Activated CD8-positive, alpha-beta memory T cell treated with anti-CD3 and anti-CD28 coated beads, Interleukin-2, amount 10 ng/mL, durations not matched to agents 7 days and 5 days (primary cell): ENCODE measurements around the gene MAPK11. TPM values are rescaled to one million over a fixed set of nuclear protein-coding genes. Genes with fewer than 3 reads are reported as not detected.
A peak's percentile ranks its signal among the peaks of the same experiment; 100 is the strongest.

ENCODE experiments used
- ATAC-seq: fragments of 150-1000 bp; cut with Tn5 transposase; one replicate; pipeline ENCODE4 v1.10.0; 2021; ENCODE audit warnings: moderate library complexity
- CTCF ChIA-PET: fragments of 350-600 bp; sonication (Branson Sonifier 250); formaldehyde crosslinking; loops from one replicate; lab custom pipeline; 2021; ENCODE audit warnings: antibody characterized with exemption; lab: Charles Lee
- DNase-seq: peaks from one replicate; pipeline ENCODE4 v3.0.0-alpha.2; 2020
- H3K27ac Mint-ChIP-seq: one replicate; pipeline ENCODE4 v1.8.0; 2021; ENCODE audit warnings: mild to moderate bottlenecking, mixed read lengths
- H3K27me3 Mint-ChIP-seq: one replicate; pipeline ENCODE4 v1.8.0; 2021; ENCODE audit warnings: mixed read lengths
- H3K36me3 Mint-ChIP-seq: one replicate; pipeline ENCODE4 v1.8.0; 2021; ENCODE audit warnings: mild to moderate bottlenecking, mixed read lengths
- H3K4me1 Mint-ChIP-seq: one replicate; pipeline ENCODE4 v1.8.0; 2021; ENCODE audit warnings: mixed read lengths
- H3K4me3 Mint-ChIP-seq: one replicate; pipeline ENCODE4 v1.8.0; 2021; ENCODE audit warnings: mild to moderate bottlenecking, moderate library complexity, mixed read lengths
- H3K9me3 Mint-ChIP-seq: one replicate; pipeline ENCODE4 v1.8.0; 2022; ENCODE audit warnings: low read depth, mixed read lengths
- total RNA-seq, 2 experiments: library from RNA; stranded (reverse); gene quantifications; one replicate each; pipeline ENCODE4 v1.2.3, GENCODE V29; 2021

Gene MAPK11
- total RNA-seq, 2 experiments from 2014 or later: 16.5 to 18.5 TPM

- H3K4me3 Mint-ChIP-seq: peak overlapping the region; percentile 84
- no peaks in the 10 kb centered on the region for H3K9me3 Mint-ChIP-seq
- no peaks in the 10 kb centered on the region for H3K27me3 Mint-ChIP-seq
- no peak for DNase-seq
- peaks cover 30% of the 10 kb centered on the region for H3K4me1 Mint-ChIP-seq
- H3K27ac Mint-ChIP-seq: peak overlapping the region; percentile 85
- no peak for ATAC-seq
- H3K36me3 Mint-ChIP-seq: peaks cover 10% of the 10 kb centered on the region
- CTCF ChIA-PET: interaction anchor here (1.6 to 3.3 kb wide), 7 partner anchors 11 to 371 kb away, joined by 5 to 20 read pairs (median 13); partner anchors contain the start of genes DENND6B and SCO2
Observed at GRCh38 chr22:50249341-50250248, 20.6 kb downstream of the MAPK11 start.

DNA sequence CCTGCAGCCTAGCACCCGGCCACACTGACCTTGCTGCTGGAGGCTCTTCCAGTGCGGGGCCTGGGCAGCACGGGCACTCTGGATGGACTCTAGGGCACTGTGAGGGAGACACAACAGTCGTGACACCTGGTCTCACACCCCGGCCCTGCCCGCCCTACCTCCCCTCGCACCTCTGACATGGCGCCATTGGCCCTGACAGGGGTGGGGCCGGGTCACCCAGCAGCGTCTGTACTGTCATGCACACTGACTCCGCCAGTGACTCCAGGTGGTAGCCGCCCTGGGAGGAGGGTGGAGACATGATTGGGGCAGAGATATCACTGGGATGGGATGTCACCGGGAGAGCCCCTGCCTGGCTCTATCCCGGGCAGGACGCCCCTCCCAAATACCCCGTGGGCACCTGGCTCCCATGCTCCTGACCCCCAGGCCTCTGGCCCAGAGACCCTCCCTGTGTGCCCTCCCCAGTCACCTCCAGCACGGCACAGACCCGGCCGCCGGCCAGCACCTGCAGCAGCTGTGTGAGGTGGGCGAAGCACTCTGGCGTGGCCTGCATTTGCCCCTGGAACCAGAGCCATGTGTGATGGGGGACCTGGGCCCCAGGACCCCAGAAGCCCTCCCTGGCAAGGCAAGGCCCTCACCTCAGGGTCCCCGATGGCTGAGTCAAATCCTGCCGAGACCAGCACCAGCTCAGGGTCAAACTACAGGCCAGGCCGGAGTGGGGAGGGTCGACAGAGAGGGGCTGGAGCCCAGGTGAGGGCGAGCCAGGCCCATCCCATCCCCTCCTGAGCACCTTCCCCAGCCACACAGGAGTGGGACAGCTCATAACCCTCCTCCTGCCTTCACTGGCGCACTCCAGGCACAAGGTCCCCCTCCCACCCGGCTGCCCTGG, 21.7 kb downstream of the MAPK11 start:
- Mint-ChIP-seq H3K36me3 (peaks cover 10% of the 10 kb centered on the region), H3K4me3 (no peak overlapping the region), H3K27me3 (no peaks in the 10 kb centered on the region), H3K9me3 (no peaks in the 10 kb centered on the region), H3K4me1 (peaks cover 35% of the 10 kb centered on the region), H3K27ac (peak overlapping the region; percentile 71)
- ATAC-seq: no peak
- CTCF ChIA-PET: interaction anchor here (1.2 to 1.6 kb wide), 2 partner anchors 8 to 277 kb away, joined by 3 read pairs; partner anchors contain the start of gene SCO2
- no peak for DNase-seq

GRCh38 chr22:50247748-50248147, 22.4 kb downstream of the MAPK11 start:
- Mint-ChIP-seq H3K4me1 (peaks cover 37% of the 10 kb centered on the region), H3K27me3 (no peaks in the 10 kb centered on the region)
- peak; percentile 11 for ATAC-seq

GRCh38 chr22:50246242-50247175, 23.7 kb downstream of the MAPK11 start:
- Mint-ChIP-seq H3K4me1 (peaks cover 49% of the 10 kb centered on the region), H3K9me3 (no peaks in the 10 kb centered on the region), H3K27ac (peak overlapping the region; percentile 67), H3K36me3 (peaks cover 10% of the 10 kb centered on the region), H3K4me3 (peak overlapping the region; percentile 90), H3K27me3 (no peaks in the 10 kb centered on the region)
- ATAC-seq (no peak), DNase-seq (no peak)
- CTCF ChIA-PET: interaction anchor here (1.6 kb wide), 2 partner anchors 10 to 119 kb away, joined by 3 read pairs; no protein-coding TSS in a partner anchor

More at GRCh38 chr22:50247748-50248147, 22.4 kb downstream of the MAPK11 start:
- no peak overlapping the region for H3K4me3 Mint-ChIP-seq
- peaks cover 10% of the 10 kb centered on the region for H3K36me3 Mint-ChIP-seq
- CTCF ChIA-PET: interaction anchor here (1.2 to 1.6 kb wide), 2 partner anchors 8 to 278 kb away, joined by 3 read pairs; partner anchors contain the start of gene SCO2
- no peaks in the 10 kb centered on the region for H3K9me3 Mint-ChIP-seq
- DNase-seq: peak; percentile 88
- H3K27ac Mint-ChIP-seq: peak overlapping the region; percentile 71

- peaks cover 53% of the 10 kb centered on the region for H3K4me1 Mint-ChIP-seq
- ATAC-seq: peak; percentile 4
- H3K9me3 Mint-ChIP-seq: no peaks in the 10 kb centered on the region
Observed at GRCh38 chr22:50245214-50246072, 24.7 kb downstream of the MAPK11 start.

DNA sequence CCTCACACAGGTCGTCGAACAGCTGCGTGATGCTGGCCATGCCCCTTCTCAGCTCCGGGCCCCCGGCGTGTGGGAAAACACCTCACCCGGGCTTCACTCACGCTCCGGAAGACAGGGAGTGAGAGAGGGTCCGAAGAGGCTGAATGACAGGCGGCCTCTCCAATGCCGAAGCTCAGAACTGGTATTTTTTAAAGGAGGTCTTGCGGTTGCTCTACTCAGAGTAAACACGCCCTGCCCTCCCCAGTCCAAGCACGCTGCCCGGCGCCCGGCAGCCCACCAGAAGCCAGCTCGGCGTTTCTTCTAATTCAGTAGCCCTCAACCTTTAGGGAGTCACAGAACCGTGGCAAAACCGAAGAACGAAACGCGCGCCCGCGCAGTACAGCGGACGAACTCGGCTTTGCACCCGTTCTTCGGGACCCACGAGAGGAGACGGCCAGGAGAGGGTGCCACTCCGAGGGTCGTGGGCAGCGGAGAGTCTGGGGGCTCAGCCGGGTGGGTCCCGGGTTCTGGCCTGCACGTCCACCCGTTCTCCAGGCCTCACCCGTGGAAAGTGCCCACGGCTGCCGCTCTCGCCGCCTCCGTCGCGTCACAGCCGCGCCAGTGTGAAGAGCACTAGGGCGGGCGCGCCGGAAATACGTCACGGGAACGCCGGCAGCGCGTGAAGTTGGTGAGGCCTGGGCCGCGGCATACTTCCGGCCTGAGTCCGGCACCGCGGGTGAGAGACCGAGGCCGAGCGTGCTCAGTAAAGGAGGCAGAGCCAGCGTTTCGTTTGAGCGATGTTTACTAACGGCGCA, 25.6 kb downstream of the MAPK11 start, which contains the start of gene TUBGCP6:
TSS of gene TUBGCP6 (minus strand) at position 604 of the 794 bp plus-strand sequence. CDS start at position 40, 564 bp downstream.
- Mint-ChIP-seq H3K9me3 (no peaks in the 10 kb centered on the region), H3K27ac (peak within 1 kb of the TSS; percentile 99), H3K4me3 (peak within 1 kb of the TSS; percentile 90), H3K4me1 (peaks cover 46% of the 10 kb centered on the region), H3K36me3 (peaks cover 14% of the 10 kb centered on the region), H3K27me3 (no peaks in the 10 kb centered on the region)
- DNase-seq (peak; percentile 95), ATAC-seq (peak; percentile 84)
- CTCF ChIA-PET: interaction anchor here (0.8 to 3.8 kb wide), 16 partner anchors 8 to 330 kb away, joined by 3 to 22 read pairs (median 3); partner anchors contain the start of genes DENND6B and SCO2

More at GRCh38 chr22:50245214-50246072, 24.7 kb downstream of the MAPK11 start:
- peaks cover 10% of the 10 kb centered on the region for H3K36me3 Mint-ChIP-seq
- H3K4me3 Mint-ChIP-seq: peak overlapping the region; percentile 90
- H3K27ac Mint-ChIP-seq: peak overlapping the region; percentile 99
- DNase-seq: no peak
- H3K27me3 Mint-ChIP-seq: no peaks in the 10 kb centered on the region
- CTCF ChIA-PET: interaction anchor here (1.6 to 3.8 kb wide), 2 partner anchors 96 to 121 kb away, joined by 3 to 22 read pairs; no protein-coding TSS in a partner anchor

- CTCF ChIA-PET: interaction anchor here (0.5 to 3.8 kb wide), 17 partner anchors 9 to 329 kb away, joined by 3 to 22 read pairs (median 3); partner anchors contain the start of genes DENND6B and SCO2
- peak overlapping the region; percentile 99 for H3K27ac Mint-ChIP-seq
- no peak for ATAC-seq
- peaks cover 14% of the 10 kb centered on the region for H3K36me3 Mint-ChIP-seq
- DNase-seq: no peak
- H3K4me3 Mint-ChIP-seq: peak overlapping the region; percentile 90
- H3K9me3 Mint-ChIP-seq: no peaks in the 10 kb centered on the region
- H3K27me3 Mint-ChIP-seq: no peaks in the 10 kb centered on the region
- H3K4me1 Mint-ChIP-seq: peaks cover 47% of the 10 kb centered on the region
Observed at GRCh38 chr22:50243685-50244419, 26.3 kb downstream of the MAPK11 start.

DNA sequence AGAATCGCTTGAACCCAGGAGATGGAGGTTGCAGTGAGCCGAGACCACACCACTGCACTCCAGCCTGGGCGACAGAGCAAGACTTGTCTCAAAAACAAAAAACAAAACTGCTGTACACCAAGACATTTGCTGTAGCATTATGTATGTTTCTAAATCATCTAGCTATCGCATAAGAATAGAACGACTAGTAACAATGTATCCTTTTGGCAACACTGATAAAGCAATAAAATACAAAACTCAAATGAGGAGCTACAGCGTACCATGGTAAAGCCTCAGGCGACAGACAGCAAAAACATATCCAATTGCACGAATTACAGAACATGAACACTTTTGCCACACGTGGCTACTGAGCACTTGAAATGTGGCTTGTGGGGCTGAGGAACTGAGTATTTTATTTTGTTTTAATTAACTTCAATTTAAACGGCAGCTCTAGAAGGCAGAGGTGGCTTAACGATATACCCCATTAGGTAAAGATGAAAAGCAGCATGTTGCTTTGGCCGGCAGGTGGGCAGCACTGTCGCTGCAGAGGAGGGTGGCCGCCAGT, 27.7 kb downstream of the MAPK11 start:
- CTCF ChIA-PET: interaction anchor here (0.7 to 3.8 kb wide), 13 partner anchors 9 to 449 kb away, joined by 3 to 22 read pairs (median 4); partner anchors contain the start of gene HDAC10
- Mint-ChIP-seq H3K4me3 (peak overlapping the region; percentile 90), H3K27ac (peak overlapping the region; percentile 99), H3K36me3 (peaks cover 14% of the 10 kb centered on the region), H3K4me1 (peaks cover 41% of the 10 kb centered on the region), H3K9me3 (no peaks in the 10 kb centered on the region), H3K27me3 (no peaks in the 10 kb centered on the region)
- no peak for DNase-seq
- ATAC-seq: no peak

DNA sequence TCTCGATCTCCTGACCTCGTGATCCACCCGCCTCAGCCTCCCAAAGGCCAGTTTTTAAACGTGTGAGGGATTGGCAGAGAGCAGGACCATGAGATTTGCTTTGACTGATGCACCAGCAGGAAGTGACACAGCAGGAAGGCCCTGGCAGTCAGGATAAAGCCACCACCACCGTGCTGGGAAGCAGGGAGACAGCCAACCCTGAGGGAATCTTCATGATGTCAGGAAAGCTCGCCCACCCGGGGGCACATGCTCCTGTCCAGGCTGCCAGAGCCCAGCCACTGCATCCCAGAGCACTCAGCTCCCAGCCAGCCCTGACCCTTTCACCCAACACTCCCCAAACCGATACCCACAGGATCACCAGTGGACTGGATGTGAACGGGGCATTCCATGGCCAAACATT, 31.4 kb downstream of the MAPK11 start:
- H3K27me3 Mint-ChIP-seq: no peaks in the 10 kb centered on the region
- H3K9me3 Mint-ChIP-seq: peaks cover 3% of the 10 kb centered on the region
- DNase-seq (no peak), ATAC-seq (no peak)
- no peak overlapping the region for H3K4me3 Mint-ChIP-seq
- H3K27ac Mint-ChIP-seq: no peak overlapping the region
- peaks cover 22% of the 10 kb centered on the region for H3K36me3 Mint-ChIP-seq
- CTCF ChIA-PET: interaction anchor here (1.5 to 3.5 kb wide), 3 partner anchors 13 to 90 kb away, joined by 3 to 13 read pairs (median 5); partner anchors contain the start of gene HDAC10
- H3K4me1 Mint-ChIP-seq: peaks cover 35% of the 10 kb centered on the region
